Kidney epithelial cell (primary cell): Measurements from ENCODE around the gene KMT5C. TPM values are rescaled to one million over a fixed set of nuclear protein-coding genes. Genes with fewer than 3 reads are reported as not detected.

Experiments
- DNase-seq: peaks from one replicate; pipeline ENCODE4 v3.0.0-alpha.2; 2010; ENCODE audit warnings: low read depth
- H3K27me3 ChIP-seq: 2 replicates; pipeline ENCODE4 v1.6.0; 2011; ENCODE audit warnings: low read length; ENCODE audit not compliant: control insufficient read depth, insufficient read depth
- H3K36me3 ChIP-seq: 2 replicates; pipeline ENCODE4 v1.5.1; 2011; ENCODE audit warnings: low read length; ENCODE audit not compliant: control insufficient read depth, insufficient read depth
- H3K4me3 ChIP-seq: 2 replicates; pipeline ENCODE4 v1.5.1; 2011; ENCODE audit warnings: low read depth, mild to moderate bottlenecking, control low read depth, low read length
- total RNA-seq: library from RNA; depleted of rRNA; stranded (reverse); fragments of >200 nt; gene quantifications from 2 replicates; pipeline ENCODE4 v1.2.3, GENCODE V29; 2015
- TF ChIP-seq, protein P1 (sequence below): IDR thresholded peaks from 2 replicates; pipeline ENCODE4 v1.5.1; 2011; ENCODE audit warnings: mild to moderate bottlenecking, moderate library complexity, low read length, control low read depth, inconsistent platforms; ENCODE audit not compliant: insufficient read depth, poor library complexity, severe bottlenecking

KMT5C gene
- total RNA-seq, 1 donor from 2014 or later: 11.9 TPM

DNA sequence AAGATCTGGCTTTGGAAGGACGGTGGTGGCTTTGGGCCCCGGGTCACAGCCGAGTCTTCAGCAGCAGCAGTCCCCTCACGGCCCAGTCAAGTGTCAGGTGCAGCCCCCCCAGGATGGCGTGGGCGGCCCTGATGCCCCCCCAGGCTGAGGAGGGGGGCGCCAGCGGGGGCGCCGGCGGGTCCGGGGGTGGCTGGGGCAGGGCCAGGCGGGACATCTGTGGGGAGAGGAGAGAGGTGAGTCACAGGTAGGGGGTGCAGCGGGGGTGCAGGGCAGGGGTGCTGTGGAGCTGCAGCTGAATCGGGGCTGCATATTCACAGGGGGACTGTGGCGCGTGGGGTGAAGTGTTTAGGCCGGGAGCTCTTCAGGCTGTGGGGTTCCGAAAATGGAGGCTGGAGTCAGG is 26.3 kb downstream of the KMT5C start:
- no peaks in the 10 kb centered on the region for H3K36me3 ChIP-seq
- DNase-seq: no peak
- no peak overlapping the region for H3K4me3 ChIP-seq
- TF ChIP-seq, protein P1, sequence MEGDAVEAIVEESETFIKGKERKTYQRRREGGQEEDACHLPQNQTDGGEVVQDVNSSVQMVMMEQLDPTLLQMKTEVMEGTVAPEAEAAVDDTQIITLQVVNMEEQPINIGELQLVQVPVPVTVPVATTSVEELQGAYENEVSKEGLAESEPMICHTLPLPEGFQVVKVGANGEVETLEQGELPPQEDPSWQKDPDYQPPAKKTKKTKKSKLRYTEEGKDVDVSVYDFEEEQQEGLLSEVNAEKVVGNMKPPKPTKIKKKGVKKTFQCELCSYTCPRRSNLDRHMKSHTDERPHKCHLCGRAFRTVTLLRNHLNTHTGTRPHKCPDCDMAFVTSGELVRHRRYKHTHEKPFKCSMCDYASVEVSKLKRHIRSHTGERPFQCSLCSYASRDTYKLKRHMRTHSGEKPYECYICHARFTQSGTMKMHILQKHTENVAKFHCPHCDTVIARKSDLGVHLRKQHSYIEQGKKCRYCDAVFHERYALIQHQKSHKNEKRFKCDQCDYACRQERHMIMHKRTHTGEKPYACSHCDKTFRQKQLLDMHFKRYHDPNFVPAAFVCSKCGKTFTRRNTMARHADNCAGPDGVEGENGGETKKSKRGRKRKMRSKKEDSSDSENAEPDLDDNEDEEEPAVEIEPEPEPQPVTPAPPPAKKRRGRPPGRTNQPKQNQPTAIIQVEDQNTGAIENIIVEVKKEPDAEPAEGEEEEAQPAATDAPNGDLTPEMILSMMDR: no peak
- H3K27me3 ChIP-seq: no peaks in the 10 kb centered on the region

DNA sequence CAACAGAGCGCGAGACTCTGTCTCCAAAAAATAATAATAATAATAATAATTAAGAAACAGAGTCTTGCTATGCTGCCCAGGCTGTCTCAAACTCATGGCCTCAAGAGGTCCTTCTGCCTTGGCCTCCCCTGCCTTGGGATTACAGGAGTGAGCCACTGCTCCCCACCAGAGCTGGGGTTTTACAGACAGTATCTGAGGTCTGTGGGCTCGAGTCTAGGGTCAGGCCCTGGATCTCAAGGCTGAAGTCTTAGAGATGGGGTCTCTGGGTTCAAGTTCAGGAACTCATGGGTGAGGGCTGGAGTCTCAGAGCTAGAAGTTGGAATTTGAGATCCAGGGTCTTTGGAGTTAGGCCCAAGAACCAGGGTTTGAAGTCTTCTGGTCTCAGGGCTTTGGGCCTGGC is 27.1 kb downstream of the KMT5C start:
- no peaks in the 10 kb centered on the region for H3K36me3 ChIP-seq
- no peak overlapping the region for H3K4me3 ChIP-seq
- no peaks in the 10 kb centered on the region for H3K27me3 ChIP-seq
- no peak for DNase-seq
- TF ChIP-seq, protein P1: no peak

DNA sequence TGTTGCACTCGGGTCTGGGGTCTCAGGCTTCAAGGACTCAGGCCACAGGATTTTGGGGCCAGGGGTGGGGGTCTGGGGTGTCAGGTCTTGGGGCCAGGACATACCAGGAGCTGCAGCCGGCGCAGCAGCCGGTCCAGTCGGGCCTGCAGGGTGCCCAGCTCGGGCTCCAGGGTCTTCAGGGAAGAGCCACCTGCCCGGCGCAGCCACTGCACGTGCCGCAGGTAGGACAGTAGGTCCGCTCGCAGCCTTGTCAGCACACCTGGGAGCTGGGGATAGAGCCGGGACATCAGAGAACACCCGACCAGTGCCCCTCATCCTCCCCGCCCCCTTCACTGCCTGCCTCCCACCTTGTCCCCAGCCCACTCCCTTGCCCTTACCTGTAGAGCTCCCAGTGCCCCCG is 28.4 kb downstream of the KMT5C start:
- H3K27me3 ChIP-seq: no peaks in the 10 kb centered on the region
- peak overlapping the region; percentile 67 for H3K4me3 ChIP-seq
- TF ChIP-seq, protein P1: no peak
- DNase-seq: no peak
- H3K36me3 ChIP-seq: no peaks in the 10 kb centered on the region

DNA sequence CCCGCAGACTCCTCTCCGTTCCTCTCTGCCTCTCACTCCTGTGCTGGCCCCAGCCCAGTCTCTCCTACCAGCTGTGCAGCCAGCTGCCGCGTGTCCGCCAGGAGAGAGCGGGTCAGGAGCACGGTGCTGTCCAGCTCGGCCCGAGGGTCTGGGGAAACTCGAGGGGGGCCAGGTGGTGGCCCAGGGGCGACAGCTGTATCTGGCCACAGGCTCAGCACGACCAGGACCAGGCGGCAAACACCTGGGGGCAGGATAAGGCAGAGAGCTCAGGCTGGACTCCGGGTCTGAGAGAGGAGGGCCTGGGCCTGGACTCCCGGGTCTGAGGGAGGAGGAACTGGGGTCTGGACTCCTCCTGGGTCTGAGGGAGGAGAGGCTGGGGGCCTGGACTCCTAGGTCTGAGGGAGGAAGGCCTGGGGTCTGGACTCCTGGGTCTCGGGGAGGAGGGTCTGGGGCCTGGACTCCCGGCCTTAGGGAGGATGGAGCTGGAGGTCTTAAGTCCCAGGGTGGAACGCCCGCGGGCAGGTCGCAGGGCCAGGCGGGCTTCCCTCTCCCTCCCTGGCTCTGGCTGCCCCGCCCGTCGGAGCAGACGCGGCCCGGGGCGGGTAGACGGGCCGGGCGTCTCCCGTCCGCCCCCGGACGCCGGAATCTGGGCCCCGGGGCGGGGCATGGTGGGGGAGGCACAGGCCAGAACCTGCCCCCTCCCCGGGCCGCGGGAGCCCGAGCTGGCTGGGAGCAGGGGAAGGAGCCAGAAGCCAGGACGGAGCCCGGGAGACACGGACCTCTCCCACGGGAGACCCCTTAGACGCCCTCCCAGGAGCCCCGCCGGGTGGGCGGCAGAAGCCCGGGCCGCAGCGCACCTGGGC is 29.3 kb downstream of the KMT5C start:
- no peak for DNase-seq
- Histone ChIP-seq H3K27me3 (no peaks in the 10 kb centered on the region), H3K36me3 (no peaks in the 10 kb centered on the region), H3K4me3 (peak overlapping the region; percentile 67)
- TF ChIP-seq, protein P1: no peak

DNA sequence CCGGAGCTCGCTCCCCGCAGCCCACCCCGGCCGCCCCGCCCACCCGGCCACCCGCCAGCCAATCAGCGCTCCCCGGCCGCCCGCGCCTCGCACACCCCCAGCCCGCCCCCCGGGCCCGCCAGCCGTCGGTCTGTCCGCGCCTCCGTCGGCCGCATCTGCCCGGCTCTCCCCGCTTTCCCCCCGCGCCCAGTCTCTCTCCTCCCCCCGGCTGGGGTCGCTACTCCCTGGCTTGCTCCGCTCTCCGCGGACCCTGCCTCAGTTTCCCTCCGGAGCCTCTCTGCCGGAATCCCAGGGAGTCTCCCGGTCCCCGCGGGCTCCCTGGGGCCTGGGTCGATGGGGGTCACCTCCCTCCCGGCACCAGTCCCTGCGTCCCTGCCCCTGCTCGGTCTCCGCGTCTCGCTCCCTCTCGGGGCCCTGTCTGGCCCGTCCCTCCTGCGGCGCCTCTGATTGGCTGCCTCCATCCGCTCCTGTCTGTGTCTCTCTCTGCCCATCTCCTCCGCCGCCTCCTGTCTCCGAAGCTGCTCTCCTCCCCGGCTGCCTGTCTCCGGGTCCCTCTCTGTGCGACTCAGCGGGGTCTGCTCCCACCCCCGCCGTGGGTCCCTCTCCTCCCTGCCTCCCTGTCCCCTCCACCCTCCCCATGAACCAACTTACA is 30.1 kb downstream of the KMT5C start:
- TF ChIP-seq, protein P1: no peak
- peak overlapping the region; percentile 67 for H3K4me3 ChIP-seq
- H3K36me3 ChIP-seq: no peaks in the 10 kb centered on the region
- no peaks in the 10 kb centered on the region for H3K27me3 ChIP-seq
- DNase-seq: no peak
